H9 (cell line): ENCODE data around the gene HOXB8. TPM values are rescaled to one million over a fixed set of nuclear protein-coding genes. Genes with fewer than 3 reads are reported as not detected.

ENCODE experiments used
- DNase-seq: peaks from one replicate; pipeline ENCODE4 v3.0.0-alpha.2; 2017
- H2AFZ ChIP-seq: one replicate; pipeline ENCODE4 v1.6.1; 2013; ENCODE audit warnings: mild to moderate bottlenecking, low read length, control low read depth, moderate library complexity
- H2AK5ac ChIP-seq: 2 replicates; pipeline ENCODE4 v1.6.1; 2013; ENCODE audit warnings: low read length, control low read depth, mixed read lengths; ENCODE audit not compliant: insufficient read length
- H2BK120ac ChIP-seq: one replicate; pipeline ENCODE4 v1.6.1; 2013; ENCODE audit warnings: low read depth, mild to moderate bottlenecking, low read length, control low read depth, inconsistent platforms; ENCODE audit not compliant: poor library complexity, severe bottlenecking
- H2BK12ac ChIP-seq: 2 replicates; pipeline ENCODE4 v1.6.1; 2013; ENCODE audit warnings: low read length, control low read depth, mixed read lengths, low read depth; ENCODE audit not compliant: insufficient read length
- H2BK15ac ChIP-seq: 2 replicates; pipeline ENCODE4 v1.6.1; 2013; ENCODE audit warnings: low read depth, low read length, control low read depth
- H2BK20ac ChIP-seq: one replicate; pipeline ENCODE4 v1.6.1; 2013; ENCODE audit warnings: low read depth, mild to moderate bottlenecking, low read length, control low read depth, inconsistent platforms; ENCODE audit not compliant: poor library complexity, severe bottlenecking
- H2BK5ac ChIP-seq: 2 replicates; pipeline ENCODE4 v1.6.1; 2013; ENCODE audit warnings: low read length, control low read depth, mixed read lengths; ENCODE audit not compliant: insufficient read length
- H3K14ac ChIP-seq: 2 replicates; pipeline ENCODE4 v1.6.1; 2013; ENCODE audit warnings: low read length, control low read depth; ENCODE audit not compliant: insufficient read depth
- H3K18ac ChIP-seq: 2 replicates; pipeline ENCODE4 v1.6.1; 2013; ENCODE audit warnings: low read depth, mild to moderate bottlenecking, mixed read lengths, low read length, control low read depth; ENCODE audit not compliant: insufficient read length
- H3K23ac ChIP-seq: 2 replicates; pipeline ENCODE4 v1.6.1; 2013; ENCODE audit warnings: low read length, control low read depth, mixed read lengths, low read depth; ENCODE audit not compliant: insufficient read length
- H3K23me2 ChIP-seq: 2 replicates; pipeline ENCODE4 v1.6.1; 2013; ENCODE audit warnings: low read depth, mild to moderate bottlenecking, mixed read lengths, low read length, control low read depth; ENCODE audit not compliant: insufficient read length, poor library complexity, severe bottlenecking
- H3K27ac ChIP-seq: 2 replicates; pipeline ENCODE4 v1.5.1; 2013; ENCODE audit warnings: low read length, control low read depth, mixed read lengths, low read depth; ENCODE audit not compliant: insufficient read length
- H3K27me3 ChIP-seq: 2 replicates; pipeline ENCODE4 v1.6.1; 2013; ENCODE audit warnings: low read length, control low read depth, inconsistent platforms; ENCODE audit not compliant: insufficient read depth
- H3K4ac ChIP-seq: 2 replicates; pipeline ENCODE4 v1.6.1; 2013; ENCODE audit warnings: low read depth, mild to moderate bottlenecking, control low read depth, inconsistent platforms, low read length, moderate library complexity
- H3K4me1 ChIP-seq: 2 replicates; pipeline ENCODE4 v1.6.1; 2013; ENCODE audit warnings: low read length, control low read depth, inconsistent platforms; ENCODE audit not compliant: insufficient read depth
- H3K4me2 ChIP-seq: 2 replicates; pipeline ENCODE4 v1.6.1; 2013; ENCODE audit warnings: low read length, control low read depth, mixed read lengths; ENCODE audit not compliant: insufficient read length, insufficient read depth
- H3K56ac ChIP-seq: 2 replicates; pipeline ENCODE4 v1.6.1; 2013; ENCODE audit warnings: low read depth, mild to moderate bottlenecking, mixed read lengths, low read length, control low read depth; ENCODE audit not compliant: insufficient read length
- H3K79me1 ChIP-seq: 2 replicates; pipeline ENCODE4 v1.6.1; 2013; ENCODE audit warnings: low read depth, mild to moderate bottlenecking, moderate library complexity, low read length, control low read depth, inconsistent platforms; ENCODE audit not compliant: insufficient read depth, poor library complexity, severe bottlenecking
- H3K79me2 ChIP-seq: 2 replicates; pipeline ENCODE4 v1.6.1; 2013; ENCODE audit warnings: low read length, control low read depth, inconsistent platforms; ENCODE audit not compliant: insufficient read depth
- H3K9ac ChIP-seq: 2 replicates; pipeline ENCODE4 v1.6.1; 2013; ENCODE audit warnings: low read length, control low read depth, mixed read lengths; ENCODE audit not compliant: insufficient read length; ENCODE audit errors: extremely low read depth
- H3K9me3 ChIP-seq: one replicate; pipeline ENCODE4 v1.6.1; 2013; ENCODE audit warnings: low read depth, low read length, inconsistent platforms; ENCODE audit not compliant: control insufficient read depth
- H3T11ph ChIP-seq: one replicate; pipeline ENCODE4 v1.6.1; 2013; ENCODE audit warnings: mild to moderate bottlenecking, low read length, control low read depth, inconsistent platforms
- H4K20me1 ChIP-seq: one replicate; pipeline ENCODE4 v1.6.1; 2013; ENCODE audit not compliant: control insufficient read depth, insufficient read length, insufficient read depth
- H4K5ac ChIP-seq: 2 replicates; pipeline ENCODE4 v1.6.1; 2013; ENCODE audit warnings: low read depth, mild to moderate bottlenecking, mixed read lengths, low read length, control low read depth; ENCODE audit not compliant: insufficient read length
- H4K8ac ChIP-seq: replicated peaks from 2 replicates; pipeline ENCODE4 v1.6.1; 2013; ENCODE audit warnings: low read length, control low read depth, mixed read lengths, low read depth; ENCODE audit not compliant: insufficient read length
- H4K91ac ChIP-seq: 2 replicates; pipeline ENCODE4 v1.6.1; 2013; ENCODE audit warnings: low read depth, mild to moderate bottlenecking, moderate library complexity, mixed read lengths, low read length, control low read depth; ENCODE audit not compliant: insufficient read length
- H3K27ac Mint-ChIP-seq, 3 experiments: 2 replicates in 2 of 3; 3 replicates in 1 of 3; pipeline ENCODE4 v1.8.0; 2020 to 2021; ENCODE audit warnings: mixed read lengths in 3 of 3, mild to moderate bottlenecking in 1 of 3, moderate library complexity in 1 of 3
- H3K27me3 Mint-ChIP-seq: 2 replicates; pipeline ENCODE4 v1.8.0; 2021; ENCODE audit warnings: low read depth, mild to moderate bottlenecking, moderate library complexity, mixed read lengths
- H3K36me3 Mint-ChIP-seq, 3 experiments: 2 replicates in 2 of 3; 3 replicates in 1 of 3; pipeline ENCODE4 v1.8.0; 2020 to 2021; ENCODE audit warnings: low read depth in 3 of 3, mixed read lengths in 3 of 3; ENCODE audit not compliant: insufficient read depth in 1 of 3
- H3K4me1 Mint-ChIP-seq, 2 experiments: 2 replicates each; pipeline ENCODE4 v1.8.0; 2020; ENCODE audit warnings: mixed read lengths in 2 of 2
- H3K4me3 Mint-ChIP-seq, 2 experiments: 2 replicates in 1 of 2; 3 replicates in 1 of 2; pipeline ENCODE4 v1.8.0; 2020 to 2021; ENCODE audit warnings: mild to moderate bottlenecking in 2 of 2, mixed read lengths in 2 of 2, moderate library complexity in 1 of 2
- H3K9me3 Mint-ChIP-seq, 2 experiments: 2 replicates in 1 of 2; 3 replicates in 1 of 2; pipeline ENCODE4 v1.8.0; 2020; ENCODE audit warnings: mild to moderate bottlenecking in 2 of 2, mixed read lengths in 2 of 2, moderate library complexity in 1 of 2
- WGBS: extraction: QIAGEN DNeasy Blood & Tissue Kit; methylation state at CpG from one replicate; pipeline ENCODE4 v1.1.7; 2013; ENCODE audit warnings: missing lambda C conversion rate, low lambda C conversion rate, mixed read lengths; ENCODE audit not compliant: insufficient read length; ENCODE audit errors: extremely low coverage; 5-methylcytosine and 5-hydroxymethylcytosine counted together
- total RNA-seq: library from RNA; stranded (reverse); gene quantifications from 2 replicates; pipeline ENCODE4 v1.2.1, GENCODE V29; 2021
- TF ChIP-seq, protein P1 (sequence below): fragments of 200-600 bp; sonication (generic); conservative IDR thresholded peaks from 3 replicates; pipeline ENCODE4 v1.8.0; 2021; ENCODE audit warnings: antibody characterized with exemption, mild to moderate bottlenecking

The HOXB8 gene
- total RNA-seq, 1 experiment from 2014 or later: not detected

DNA sequence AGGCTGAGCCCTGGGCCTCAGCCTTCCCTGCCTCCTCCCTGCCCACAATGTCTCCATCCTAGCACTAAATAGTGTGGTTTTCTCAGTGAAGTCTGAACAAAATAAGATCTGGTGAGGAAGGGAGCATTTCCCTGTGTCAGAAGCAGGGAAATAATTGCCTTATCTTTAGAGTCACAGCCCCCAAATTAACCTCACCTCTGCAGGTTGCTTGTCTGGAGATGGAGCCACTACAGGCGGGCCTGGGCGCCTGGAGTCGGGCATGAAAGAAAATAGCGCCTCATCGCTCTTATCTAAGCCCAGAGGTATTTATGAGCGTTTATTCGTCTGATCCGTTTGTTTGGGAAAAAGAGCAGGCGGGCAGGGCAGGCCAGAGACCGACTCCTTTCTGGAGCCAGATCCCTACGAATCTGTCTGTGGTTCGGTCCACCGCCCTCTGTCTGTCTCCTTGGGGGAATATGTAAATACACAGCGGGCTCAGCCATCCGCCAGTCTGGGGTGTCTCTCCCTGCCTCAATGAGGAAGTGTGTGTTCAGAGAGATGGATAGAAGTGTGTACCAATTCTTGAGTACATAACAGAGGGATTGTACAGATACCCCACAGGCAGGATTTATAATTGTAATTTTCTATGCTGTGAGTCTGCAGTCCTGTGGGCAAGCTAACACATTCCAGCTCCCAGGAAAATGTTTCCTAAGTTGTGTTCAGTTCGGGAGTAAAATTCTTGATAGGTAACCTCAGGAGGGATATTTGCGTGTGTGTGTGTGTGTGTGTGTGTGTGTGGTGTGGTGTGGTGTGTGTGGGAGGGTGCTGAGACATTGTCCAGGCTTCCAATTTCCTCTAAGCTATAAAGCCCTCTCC lies 14.6 kb downstream of the HOXB8 start:
- Histone ChIP-seq H3K27ac (no peak overlapping the region), H2BK15ac (no peak overlapping the region), H3K23me2 (no peaks in the 10 kb centered on the region), H4K20me1 (no peaks in the 10 kb centered on the region), H3K4ac (no peak overlapping the region), H3K79me2 (no peaks in the 10 kb centered on the region), H3K4me1 (no peaks in the 10 kb centered on the region), H3K9ac (no peak overlapping the region), H2BK12ac (no peak overlapping the region), H3T11ph (no peak overlapping the region), H3K18ac (no peak overlapping the region), H2BK20ac (no peak overlapping the region), H3K56ac (no peak overlapping the region), H3K9me3 (no peaks in the 10 kb centered on the region), H3K23ac (no peak overlapping the region), H4K91ac (no peak overlapping the region), H3K14ac (no peak overlapping the region), H3K79me1 (no peaks in the 10 kb centered on the region), H2BK120ac (no peak overlapping the region), H2BK5ac (no peak overlapping the region), H2AFZ (no peak overlapping the region), H2AK5ac (no peak overlapping the region), H3K4me2 (no peak overlapping the region), H4K5ac (no peak overlapping the region), H3K27me3 (peaks cover 100% of the 10 kb centered on the region), H4K8ac (no peak overlapping the region)
- Mint-ChIP-seq H3K4me1 (peaks cover 8 to 23% of the 10 kb centered on the region in 2 experiments; a peak in 3 of 4 replicates), H3K36me3 (no peaks in the 10 kb centered on the region), H3K27me3 (peaks cover 100% of the 10 kb centered on the region), H3K27ac (no peak overlapping the region), H3K9me3 (peaks cover 0 to 20% of the 10 kb centered on the region in 2 experiments; a peak in 4 of 5 replicates), H3K4me3 (no peak overlapping the region)
- WGBS: no CpG with 5 or more reads among the region's 17 CpGs
- DNase-seq: no peak
- TF ChIP-seq, protein P1, sequence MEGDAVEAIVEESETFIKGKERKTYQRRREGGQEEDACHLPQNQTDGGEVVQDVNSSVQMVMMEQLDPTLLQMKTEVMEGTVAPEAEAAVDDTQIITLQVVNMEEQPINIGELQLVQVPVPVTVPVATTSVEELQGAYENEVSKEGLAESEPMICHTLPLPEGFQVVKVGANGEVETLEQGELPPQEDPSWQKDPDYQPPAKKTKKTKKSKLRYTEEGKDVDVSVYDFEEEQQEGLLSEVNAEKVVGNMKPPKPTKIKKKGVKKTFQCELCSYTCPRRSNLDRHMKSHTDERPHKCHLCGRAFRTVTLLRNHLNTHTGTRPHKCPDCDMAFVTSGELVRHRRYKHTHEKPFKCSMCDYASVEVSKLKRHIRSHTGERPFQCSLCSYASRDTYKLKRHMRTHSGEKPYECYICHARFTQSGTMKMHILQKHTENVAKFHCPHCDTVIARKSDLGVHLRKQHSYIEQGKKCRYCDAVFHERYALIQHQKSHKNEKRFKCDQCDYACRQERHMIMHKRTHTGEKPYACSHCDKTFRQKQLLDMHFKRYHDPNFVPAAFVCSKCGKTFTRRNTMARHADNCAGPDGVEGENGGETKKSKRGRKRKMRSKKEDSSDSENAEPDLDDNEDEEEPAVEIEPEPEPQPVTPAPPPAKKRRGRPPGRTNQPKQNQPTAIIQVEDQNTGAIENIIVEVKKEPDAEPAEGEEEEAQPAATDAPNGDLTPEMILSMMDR: no peak
